Astrocyte (in vitro differentiated cells and primary cell): ENCODE measurements around the gene LRP10. TPM values are rescaled to one million over a fixed set of nuclear protein-coding genes. Genes with fewer than 3 reads are reported as not detected.

Experiments
- DNase-seq: peaks from one replicate; pipeline ENCODE4 v3.0.0-alpha.2; 2010; ENCODE audit warnings: low read depth
- FAIRE-seq: peaks from 2 replicates; lab custom pipeline; 2011; peaks lifted over from hg19 to GRCh38; lab: Jason Lieb, UNC
- H2AFZ ChIP-seq: 2 replicates; pipeline ENCODE4 v1.6.0; 2012; ENCODE audit warnings: low read depth, low read length, inconsistent platforms
- H3K27ac ChIP-seq: 2 replicates; pipeline ENCODE4 v1.5.1; 2011; ENCODE audit warnings: low read depth, low read length, inconsistent platforms
- H3K27me3 ChIP-seq: 2 replicates; pipeline ENCODE4 v1.6.0; 2011; ENCODE audit warnings: low read length, inconsistent platforms; ENCODE audit not compliant: insufficient read depth
- H3K36me3 ChIP-seq: 2 replicates; pipeline ENCODE4 v1.5.1; 2011; ENCODE audit warnings: low read length, inconsistent platforms; ENCODE audit not compliant: insufficient read depth
- H3K4me1 ChIP-seq: 2 replicates; pipeline ENCODE4 v1.5.1; 2011; ENCODE audit warnings: low read length, inconsistent platforms; ENCODE audit not compliant: insufficient read depth
- H3K4me2 ChIP-seq: 2 replicates; pipeline ENCODE4 v1.6.0; 2012; ENCODE audit warnings: low read length, inconsistent platforms
- H3K4me3 ChIP-seq: 2 replicates; pipeline ENCODE4 v1.5.1; 2011; ENCODE audit warnings: low read depth, mild to moderate bottlenecking, low read length, inconsistent platforms; ENCODE audit not compliant: insufficient read depth
- H3K79me2 ChIP-seq: 2 replicates; pipeline ENCODE4 v1.6.0; 2012; ENCODE audit warnings: mild to moderate bottlenecking, low read length, inconsistent platforms; ENCODE audit not compliant: insufficient read depth
- H3K9ac ChIP-seq: 2 replicates; pipeline ENCODE4 v1.6.0; 2012; ENCODE audit warnings: mild to moderate bottlenecking, low read length, inconsistent platforms
- H3K9me3 ChIP-seq: 2 replicates; pipeline ENCODE4 v1.5.1; 2012; ENCODE audit warnings: low read depth, mild to moderate bottlenecking, low read length, inconsistent platforms; ENCODE audit not compliant: insufficient read depth
- H4K20me1 ChIP-seq: 2 replicates; pipeline ENCODE4 v1.6.0; 2012; ENCODE audit warnings: low read length, inconsistent platforms; ENCODE audit not compliant: insufficient read depth
- H3K27ac Mint-ChIP-seq: one replicate; pipeline ENCODE4 v1.8.0; 2021; ENCODE audit warnings: mild to moderate bottlenecking, mixed read lengths; ENCODE audit not compliant: unreplicated experiment
- H3K27me3 Mint-ChIP-seq: one replicate; pipeline ENCODE4 v1.8.0; 2021; ENCODE audit warnings: low read depth, mixed read lengths; ENCODE audit not compliant: unreplicated experiment
- H3K36me3 Mint-ChIP-seq: one replicate; pipeline ENCODE4 v1.8.0; 2021; ENCODE audit warnings: low read depth, mixed read lengths; ENCODE audit not compliant: unreplicated experiment
- H3K4me1 Mint-ChIP-seq: one replicate; pipeline ENCODE4 v1.8.0; 2021; ENCODE audit warnings: low read depth, mixed read lengths; ENCODE audit not compliant: unreplicated experiment
- H3K4me3 Mint-ChIP-seq: one replicate; pipeline ENCODE4 v1.8.0; 2021; ENCODE audit warnings: mild to moderate bottlenecking, moderate library complexity, mixed read lengths; ENCODE audit not compliant: unreplicated experiment
- H3K9me3 Mint-ChIP-seq: one replicate; pipeline ENCODE4 v1.8.0; 2021; ENCODE audit warnings: mild to moderate bottlenecking, mixed read lengths; ENCODE audit not compliant: unreplicated experiment
- EZH2 ChIP-seq: IDR thresholded peaks from 2 replicates; pipeline ENCODE4 v1.6.1; 2012; ENCODE audit warnings: mild to moderate bottlenecking, low read length, inconsistent platforms; ENCODE audit not compliant: insufficient read depth
- total RNA-seq: library from RNA; stranded (reverse); gene quantifications from 2 replicates; pipeline ENCODE4 v1.2.1, GENCODE V29; 2021
- TF ChIP-seq, protein P1 (sequence below): IDR thresholded peaks from 2 replicates; pipeline ENCODE4 v1.5.1; 2011; ENCODE audit warnings: low read depth, mild to moderate bottlenecking, inconsistent platforms, low read length, moderate library complexity; ENCODE audit not compliant: insufficient read depth

Gene LRP10
- total RNA-seq, 1 donor from 2014 or later: 142 TPM

DNA sequence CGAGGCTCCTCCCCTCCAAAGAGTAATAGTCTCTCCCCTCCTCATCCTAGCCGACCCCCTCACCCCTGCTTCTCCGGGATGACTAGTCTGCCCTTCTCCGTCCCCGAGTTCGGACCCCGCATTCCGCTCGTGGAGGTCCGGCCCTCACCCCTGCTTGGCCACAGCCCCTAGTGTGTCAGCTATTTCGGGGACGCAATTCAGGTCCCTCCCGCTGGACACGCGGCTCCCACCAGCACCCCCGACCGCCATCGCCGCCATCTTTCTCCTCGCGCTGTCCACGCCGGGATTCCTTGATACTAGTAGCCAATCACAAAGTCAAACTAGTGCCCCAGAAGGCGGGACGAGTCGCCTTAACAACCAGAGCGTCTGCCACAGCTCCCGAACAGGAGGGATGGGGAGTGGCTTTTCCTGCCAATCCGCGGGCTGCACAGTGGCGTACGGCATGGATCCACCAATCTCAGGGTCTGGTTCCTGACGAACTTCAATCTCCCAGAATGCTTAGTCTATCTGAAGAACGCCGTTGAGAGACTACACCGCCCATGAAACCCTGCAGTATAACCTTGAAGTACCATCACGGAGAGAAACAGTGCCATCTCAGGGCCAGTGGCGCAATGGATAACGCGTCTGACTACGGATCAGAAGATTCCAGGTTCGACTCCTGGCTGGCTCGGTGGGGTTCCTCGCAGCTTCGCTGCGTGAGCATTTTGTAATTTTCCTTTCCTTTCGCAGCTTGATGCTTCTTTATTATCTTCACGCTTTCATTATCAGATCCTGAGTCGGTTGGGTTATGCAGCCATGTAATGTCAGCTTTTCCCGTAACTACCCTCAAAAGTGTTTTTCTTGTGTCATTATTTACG, 57.8 kb downstream of the LRP10 start, which contains the start of gene PRMT5:
PRMT5 (minus strand) TSS at position 273 of the 857 bp plus-strand sequence; CDS start at position 258, 15 bp downstream.
- H4K20me1 ChIP-seq: peaks cover 3% of the 10 kb centered on the region
- Mint-ChIP-seq H3K27me3 (no peaks in the 10 kb centered on the region), H3K4me3 (no peak within 1 kb of the TSS), H3K36me3 (peaks cover 11% of the 10 kb centered on the region), H3K27ac (no peak within 1 kb of the TSS), H3K9me3 (no peaks in the 10 kb centered on the region), H3K4me1 (peaks cover 5% of the 10 kb centered on the region)
- peak within 1 kb of the TSS; percentile 96 for H3K9ac ChIP-seq
- H3K9me3 ChIP-seq: no peaks in the 10 kb centered on the region
- H3K27me3 ChIP-seq: no peaks in the 10 kb centered on the region
- FAIRE-seq (peak; percentile 43), DNase-seq (peak; percentile 99)
- H3K4me2 ChIP-seq: peak within 1 kb of the TSS; percentile 99
- peak within 1 kb of the TSS; percentile 90 for H3K27ac ChIP-seq
- H3K4me1 ChIP-seq: peaks cover 16% of the 10 kb centered on the region
- H3K4me3 ChIP-seq: peak within 1 kb of the TSS; percentile 93
- peak within 1 kb of the TSS; percentile 90 for H2AFZ ChIP-seq
- TF ChIP-seq, protein P1, sequence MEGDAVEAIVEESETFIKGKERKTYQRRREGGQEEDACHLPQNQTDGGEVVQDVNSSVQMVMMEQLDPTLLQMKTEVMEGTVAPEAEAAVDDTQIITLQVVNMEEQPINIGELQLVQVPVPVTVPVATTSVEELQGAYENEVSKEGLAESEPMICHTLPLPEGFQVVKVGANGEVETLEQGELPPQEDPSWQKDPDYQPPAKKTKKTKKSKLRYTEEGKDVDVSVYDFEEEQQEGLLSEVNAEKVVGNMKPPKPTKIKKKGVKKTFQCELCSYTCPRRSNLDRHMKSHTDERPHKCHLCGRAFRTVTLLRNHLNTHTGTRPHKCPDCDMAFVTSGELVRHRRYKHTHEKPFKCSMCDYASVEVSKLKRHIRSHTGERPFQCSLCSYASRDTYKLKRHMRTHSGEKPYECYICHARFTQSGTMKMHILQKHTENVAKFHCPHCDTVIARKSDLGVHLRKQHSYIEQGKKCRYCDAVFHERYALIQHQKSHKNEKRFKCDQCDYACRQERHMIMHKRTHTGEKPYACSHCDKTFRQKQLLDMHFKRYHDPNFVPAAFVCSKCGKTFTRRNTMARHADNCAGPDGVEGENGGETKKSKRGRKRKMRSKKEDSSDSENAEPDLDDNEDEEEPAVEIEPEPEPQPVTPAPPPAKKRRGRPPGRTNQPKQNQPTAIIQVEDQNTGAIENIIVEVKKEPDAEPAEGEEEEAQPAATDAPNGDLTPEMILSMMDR: no peak
- no peak for TF ChIP-seq EZH2
- peaks cover 14% of the 10 kb centered on the region for H3K36me3 ChIP-seq
- H3K79me2 ChIP-seq: peaks cover 30% of the 10 kb centered on the region

DNA sequence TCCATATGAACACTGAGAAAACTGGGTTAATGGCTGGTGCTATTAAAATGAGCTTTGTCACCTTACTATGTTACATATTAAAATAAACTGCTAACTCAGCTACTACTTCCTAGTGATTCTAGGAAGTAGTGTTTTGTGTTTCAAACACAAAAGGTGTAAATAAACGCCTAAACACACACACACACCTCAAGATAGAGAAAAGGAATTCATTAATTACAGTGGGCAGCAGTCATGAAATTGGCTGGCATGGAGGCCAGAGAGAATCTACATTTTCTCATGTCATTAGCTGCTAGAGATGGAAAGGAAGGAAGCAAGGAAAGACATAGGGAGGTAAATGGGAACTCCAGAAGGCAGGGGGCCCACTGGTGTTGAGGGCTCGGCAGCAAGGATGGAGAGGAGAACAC, 58.4 kb downstream of the LRP10 start:
- H3K27ac ChIP-seq: peak overlapping the region; percentile 55
- peak overlapping the region; percentile 69 for H3K9ac ChIP-seq
- H3K9me3 Mint-ChIP-seq: no peaks in the 10 kb centered on the region
- H3K36me3 ChIP-seq: peaks cover 8% of the 10 kb centered on the region
- peak overlapping the region; percentile 48 for H3K4me3 ChIP-seq
- peak overlapping the region; percentile 81 for H3K4me2 ChIP-seq
- H3K4me1 ChIP-seq: peaks cover 16% of the 10 kb centered on the region
- H3K4me3 Mint-ChIP-seq: no peak overlapping the region
- H3K36me3 Mint-ChIP-seq: peaks cover 5% of the 10 kb centered on the region
- no peak for TF ChIP-seq EZH2
- TF ChIP-seq, protein P1: no peak
- H4K20me1 ChIP-seq: peaks cover 3% of the 10 kb centered on the region
- peaks cover 30% of the 10 kb centered on the region for H3K79me2 ChIP-seq
- H3K4me1 Mint-ChIP-seq: peaks cover 5% of the 10 kb centered on the region
- H3K27ac Mint-ChIP-seq: no peak overlapping the region
- H3K27me3 Mint-ChIP-seq: no peaks in the 10 kb centered on the region
- FAIRE-seq: no peak
- H3K27me3 ChIP-seq: no peaks in the 10 kb centered on the region
- DNase-seq: no peak
- H2AFZ ChIP-seq: peak overlapping the region; percentile 79
- no peaks in the 10 kb centered on the region for H3K9me3 ChIP-seq

Other genes starting within 250 kb of the LRP10 start
- not detected in 2 replicates for gene OR6J1, start 227.4 kb upstream of the LRP10 start, total RNA-seq
- 81.2 and 82.8 TPM in 2 replicates for gene OXA1L, start 105.1 kb upstream of the LRP10 start, total RNA-seq
- 13.3 and 14.3 TPM in 2 replicates for gene SLC7A7, start 56.3 kb upstream of the LRP10 start, total RNA-seq
- 169 and 182 TPM in 2 replicates for gene MRPL52, start 41.9 kb upstream of the LRP10 start, total RNA-seq
- 911 and 1,063 TPM in 2 replicates for gene MMP14, start 35.2 kb upstream of the LRP10 start, total RNA-seq
- gene REM2, start 11.5 kb downstream of the LRP10 start, total RNA-seq: 0.48 and 0.79 TPM in 2 replicates
- 43.9 and 49.3 TPM in 2 replicates for gene RBM23, start 47.4 kb downstream of the LRP10 start, total RNA-seq
- 84.2 and 91.6 TPM in 2 replicates for gene PRMT5, start 57.6 kb downstream of the LRP10 start, total RNA-seq
- 6.6 and 10.4 TPM in 2 replicates for gene HAUS4, start 85.3 kb downstream of the LRP10 start, total RNA-seq
- 117 and 146 TPM in 2 replicates for gene AJUBA, start 110.8 kb downstream of the LRP10 start, total RNA-seq
- 3.6 and 3.8 TPM in 2 replicates for gene C14orf93, start 138.4 kb downstream of the LRP10 start, total RNA-seq
- 232 and 239 TPM in 2 replicates for gene PSMB5, start 163.2 kb downstream of the LRP10 start, total RNA-seq
- not detected in 2 replicates for gene PSMB11, start 170.5 kb downstream of the LRP10 start, total RNA-seq
- gene CDH24, start 185.8 kb downstream of the LRP10 start, total RNA-seq: 17.4 and 22.2 TPM in 2 replicates
- gene ACIN1, start 223.4 kb downstream of the LRP10 start, total RNA-seq: 186 and 208 TPM in 2 replicates
- 79.5 and 83.9 TPM in 2 replicates for gene C14orf119, start 223.8 kb downstream of the LRP10 start, total RNA-seq
- gene CIROP, start 233.2 kb downstream of the LRP10 start, total RNA-seq: not detected in 2 replicates
- not detected in 2 replicates for gene CEBPE, start 247.5 kb downstream of the LRP10 start, total RNA-seq